A673 (cell line): ENCODE results near the gene ABCA2. TPM values are rescaled to one million over a fixed set of nuclear protein-coding genes. Genes with fewer than 3 reads are reported as not detected.

Source experiments
- BruUV-seq: library from RNA; stranded (reverse); fragments of 400-500 nt; replicated peaks from 2 replicates; lab custom pipeline; 2021; lab: Mats Ljungman, UMichigan
- CTCF ChIA-PET: fragments of 300-600 bp; sonication (Branson Sonifier 250); formaldehyde crosslinking; loops from one replicate; lab custom pipeline; 2022; ENCODE audit warnings: antibody characterized with exemption; lab: Charles Lee
- POLR2A ChIA-PET: fragments of 300-600 bp; sonication (Branson Sonifier 250); formaldehyde crosslinking; loops from one replicate; lab custom pipeline; 2022; ENCODE audit warnings: antibody characterized with exemption; ENCODE audit not compliant: low non-redundant PET; lab: Charles Lee
- DNase-seq: peaks from one replicate; pipeline ENCODE4 v3.0.0-alpha.2; 2015; ENCODE audit warnings: low spot score
- H3K27ac ChIP-seq: fragments of 200-600 bp; sonication (generic); 2 replicates; pipeline ENCODE4 v1.5.1; 2016; ENCODE audit warnings: mixed run types, low read depth, mild to moderate bottlenecking, mixed read lengths, antibody characterized with exemption, low read length; ENCODE audit not compliant: poor library complexity, severe bottlenecking
- H3K27me3 ChIP-seq: fragments of 200-600 bp; sonication (generic); replicated peaks from 2 replicates; pipeline ENCODE4 v1.6.1; 2017; ENCODE audit warnings: mixed run types, low read depth, mild to moderate bottlenecking, mixed read lengths, antibody characterized with exemption, low read length; ENCODE audit not compliant: insufficient read depth, poor library complexity
- H3K36me3 ChIP-seq: fragments of 200-600 bp; sonication (generic); 2 replicates; pipeline ENCODE4 v1.6.1; 2016; ENCODE audit warnings: mixed run types, mild to moderate bottlenecking, mixed read lengths, antibody characterized with exemption, low read length; ENCODE audit not compliant: insufficient read depth, poor library complexity, severe bottlenecking
- H3K4me1 ChIP-seq: fragments of 200-600 bp; sonication (generic); 2 replicates; pipeline ENCODE4 v1.6.1; 2017; ENCODE audit warnings: mixed run types, mild to moderate bottlenecking, mixed read lengths, antibody characterized with exemption, low read length; ENCODE audit not compliant: insufficient read depth, poor library complexity, severe bottlenecking
- H3K4me3 ChIP-seq: fragments of 200-600 bp; sonication (generic); 2 replicates; pipeline ENCODE4 v1.5.1; 2016; ENCODE audit warnings: low read depth, mixed run types, mild to moderate bottlenecking, mixed read lengths, low read length; ENCODE audit not compliant: poor library complexity, severe bottlenecking
- H3K9me3 ChIP-seq: fragments of 200-600 bp; sonication (generic); 2 replicates; pipeline ENCODE4 v1.6.1; 2016; ENCODE audit warnings: mixed run types, low read depth, mild to moderate bottlenecking, mixed read lengths, antibody characterized with exemption, low read length; ENCODE audit not compliant: poor library complexity, severe bottlenecking
- CTCF ChIP-seq: fragments of 300-800, 200-600 bp; sonication (generic); conservative IDR thresholded peaks from 2 replicates; pipeline ENCODE4 v1.5.1; 2017; ENCODE audit warnings: low read depth, mild to moderate bottlenecking, antibody characterized with exemption, low read length, moderate library complexity, mixed read lengths
- EZH2 ChIP-seq: fragments of 200-600 bp; sonication (generic); IDR thresholded peaks from 2 replicates; pipeline ENCODE4 v1.6.1; 2017; ENCODE audit warnings: borderline replicate concordance, low read depth, mild to moderate bottlenecking, mixed read lengths, antibody characterized with exemption, low read length; ENCODE audit not compliant: poor library complexity, severe bottlenecking
- intact Hi-C: fragments of 100-400 bp; cut with micrococcal nuclease; formaldehyde crosslinking; loops from one replicate; pipeline ENCODE4 v1.10.0; 2022; ENCODE audit not compliant: unreplicated experiment
- total RNA-seq: library from RNA; stranded (reverse); gene quantifications from 2 replicates; pipeline ENCODE4 v1.2.3, GENCODE V29; 2021

ABCA2 gene
- total RNA-seq, 1 experiment from 2014 or later, result 27.8 TPM

GRCh38 chr9:137014776-137015539 lies 13.1 kb downstream of the ABCA2 start:
- no peak overlapping the region for H3K27ac ChIP-seq
- ChIA-PET CTCF (no interaction called here), POLR2A (no interaction called here)
- no peaks in the 10 kb centered on the region for H3K4me1 ChIP-seq
- H3K27me3 ChIP-seq, result no peaks in the 10 kb centered on the region
- H3K4me3 ChIP-seq, result no peak overlapping the region
- intact Hi-C loops, result no loop called here
- no peaks in the 10 kb centered on the region for H3K9me3 ChIP-seq
- peaks cover 4% of the 10 kb centered on the region for H3K36me3 ChIP-seq
- TF ChIP-seq CTCF, result no peak
- TF ChIP-seq EZH2, result no peak
- no TSS peak for BruUV-seq
- DNase-seq, result no peak

DNA sequence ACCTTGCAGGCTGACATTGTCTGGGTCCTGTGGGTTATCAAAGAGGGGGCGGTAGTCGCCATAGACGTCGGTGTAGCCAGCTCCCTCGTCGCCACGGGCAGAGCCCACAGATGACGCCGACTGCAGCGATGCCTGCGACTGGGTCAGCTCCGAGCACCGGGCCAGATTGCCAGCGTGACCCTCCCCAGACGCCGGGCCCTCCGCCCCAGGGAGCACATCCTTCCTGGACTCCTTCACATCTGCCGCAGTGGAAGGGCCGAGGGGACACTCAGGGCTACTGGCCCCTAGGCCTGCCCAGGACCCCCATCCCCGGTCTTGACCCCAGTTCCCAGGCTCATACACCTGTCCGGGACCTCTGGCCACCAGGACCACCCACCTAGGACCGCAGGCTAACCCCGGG lies 13.9 kb downstream of the ABCA2 start:
- no peak overlapping the region for H3K27ac ChIP-seq
- no peaks in the 10 kb centered on the region for H3K27me3 ChIP-seq
- ChIA-PET CTCF (no interaction called here), POLR2A (no interaction called here)
- H3K9me3 ChIP-seq, result no peaks in the 10 kb centered on the region
- BruUV-seq, result no TSS peak
- no peaks in the 10 kb centered on the region for H3K4me1 ChIP-seq
- H3K36me3 ChIP-seq, result peaks cover 7% of the 10 kb centered on the region
- TF ChIP-seq EZH2 (no peak), CTCF (no peak)
- intact Hi-C loops, result no loop called here
- H3K4me3 ChIP-seq, result no peak overlapping the region
- no peak for DNase-seq

DNA sequence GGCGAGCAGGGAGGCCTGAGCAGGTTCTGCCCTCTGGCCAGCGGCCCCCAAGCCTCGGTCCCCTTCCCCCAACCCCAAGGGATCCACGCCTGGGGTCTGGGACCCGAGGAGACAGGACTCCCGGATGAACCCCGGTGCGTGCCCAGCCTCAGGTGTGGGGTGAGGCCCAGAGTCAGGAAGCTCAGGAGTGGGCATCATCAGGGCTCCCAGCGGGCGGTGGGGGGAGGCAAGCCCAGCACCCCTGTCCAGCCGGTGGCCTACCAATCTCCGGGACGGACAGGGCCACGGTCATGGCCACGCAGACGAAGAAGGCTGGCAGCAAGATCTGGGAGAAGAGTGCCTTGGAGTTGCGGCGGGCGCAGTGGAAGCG lies 14.5 kb downstream of the ABCA2 start:
- CTCF ChIA-PET, result no interaction called here
- no TSS peak for BruUV-seq
- Histone ChIP-seq H3K36me3 (peaks cover 7% of the 10 kb centered on the region), H3K27ac (no peak overlapping the region), H3K9me3 (no peaks in the 10 kb centered on the region), H3K4me3 (no peak overlapping the region), H3K27me3 (no peaks in the 10 kb centered on the region), H3K4me1 (no peaks in the 10 kb centered on the region)
- intact Hi-C loops, result no loop called here
- TF ChIP-seq EZH2 (no peak), CTCF (no peak)
- POLR2A ChIA-PET, result no interaction called here
- no peak for DNase-seq
